ENCODE results near the gene CANT1. TPM values are rescaled to one million over a fixed set of nuclear protein-coding genes. Genes with fewer than 3 reads are reported as not detected.

Gene CANT1
- total and polyA plus RNA-seq, 2 of the 13 experiments (the other 11 are each of a cell fraction or from before 2014, with no cell fraction given), result 34.1 to 42.1 TPM

DNA sequence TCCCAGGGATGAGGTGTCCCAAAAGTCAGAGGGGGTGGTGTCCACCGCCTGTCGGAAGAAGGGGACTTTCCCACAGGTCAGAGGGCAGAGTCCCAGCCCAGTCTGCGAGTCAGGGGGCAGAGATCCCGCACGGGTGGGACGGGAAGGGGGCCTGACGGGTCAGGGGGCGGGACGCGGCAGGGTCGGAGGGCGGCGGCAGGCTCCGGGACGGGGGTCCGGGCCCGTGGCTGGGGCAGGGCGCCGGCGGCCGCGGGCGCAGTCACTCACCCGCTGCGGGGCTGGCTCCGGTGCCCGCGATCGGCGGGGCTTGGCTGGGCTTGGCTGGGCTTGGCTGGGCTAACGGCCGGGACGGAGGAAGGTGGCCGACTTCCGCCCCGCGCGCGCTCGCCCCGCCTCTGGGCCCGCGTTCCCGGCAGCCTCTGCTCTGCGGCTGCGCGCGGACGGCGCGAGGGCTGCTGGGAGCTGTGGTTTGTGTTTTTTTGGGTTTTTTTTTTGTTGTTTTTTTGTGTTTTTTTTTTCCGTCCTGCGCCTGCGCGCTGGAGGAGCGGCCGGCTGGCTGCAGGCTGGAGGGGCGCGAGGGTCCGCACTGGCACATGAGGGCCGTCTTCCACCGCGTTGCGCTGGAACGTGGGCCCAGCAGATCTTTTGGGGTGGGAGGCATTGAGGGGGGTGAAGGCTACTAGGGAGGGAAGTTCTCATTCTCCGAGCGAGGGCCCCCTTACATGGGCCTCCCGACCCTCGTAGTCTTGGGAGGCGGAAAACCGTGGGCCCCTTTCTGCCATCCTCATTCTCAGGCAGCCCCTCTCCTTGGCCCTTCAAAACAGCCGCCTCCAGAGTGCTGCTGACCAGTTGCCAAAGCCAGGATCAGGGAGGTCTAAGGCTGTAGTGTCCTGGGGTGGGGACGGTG, at the start of gene CANT1 (continued):
- TF ChIP-seq, protein P1, sequence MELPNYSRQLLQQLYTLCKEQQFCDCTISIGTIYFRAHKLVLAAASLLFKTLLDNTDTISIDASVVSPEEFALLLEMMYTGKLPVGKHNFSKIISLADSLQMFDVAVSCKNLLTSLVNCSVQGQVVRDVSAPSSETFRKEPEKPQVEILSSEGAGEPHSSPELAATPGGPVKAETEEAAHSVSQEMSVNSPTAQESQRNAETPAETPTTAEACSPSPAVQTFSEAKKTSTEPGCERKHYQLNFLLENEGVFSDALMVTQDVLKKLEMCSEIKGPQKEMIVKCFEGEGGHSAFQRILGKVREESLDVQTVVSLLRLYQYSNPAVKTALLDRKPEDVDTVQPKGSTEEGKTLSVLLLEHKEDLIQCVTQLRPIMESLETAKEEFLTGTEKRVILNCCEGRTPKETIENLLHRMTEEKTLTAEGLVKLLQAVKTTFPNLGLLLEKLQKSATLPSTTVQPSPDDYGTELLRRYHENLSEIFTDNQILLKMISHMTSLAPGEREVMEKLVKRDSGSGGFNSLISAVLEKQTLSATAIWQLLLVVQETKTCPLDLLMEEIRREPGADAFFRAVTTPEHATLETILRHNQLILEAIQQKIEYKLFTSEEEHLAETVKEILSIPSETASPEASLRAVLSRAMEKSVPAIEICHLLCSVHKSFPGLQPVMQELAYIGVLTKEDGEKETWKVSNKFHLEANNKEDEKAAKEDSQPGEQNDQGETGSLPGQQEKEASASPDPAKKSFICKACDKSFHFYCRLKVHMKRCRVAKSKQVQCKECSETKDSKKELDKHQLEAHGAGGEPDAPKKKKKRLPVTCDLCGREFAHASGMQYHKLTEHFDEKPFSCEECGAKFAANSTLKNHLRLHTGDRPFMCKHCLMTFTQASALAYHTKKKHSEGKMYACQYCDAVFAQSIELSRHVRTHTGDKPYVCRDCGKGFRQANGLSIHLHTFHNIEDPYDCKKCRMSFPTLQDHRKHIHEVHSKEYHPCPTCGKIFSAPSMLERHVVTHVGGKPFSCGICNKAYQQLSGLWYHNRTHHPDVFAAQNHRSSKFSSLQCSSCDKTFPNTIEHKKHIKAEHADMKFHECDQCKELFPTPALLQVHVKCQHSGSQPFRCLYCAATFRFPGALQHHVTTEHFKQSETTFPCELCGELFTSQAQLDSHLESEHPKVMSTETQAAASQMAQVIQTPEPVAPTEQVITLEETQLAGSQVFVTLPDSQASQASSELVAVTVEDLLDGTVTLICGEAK (IDR thresholded peaks at IDR 0.05), result no peak
- TF ChIP-seq, protein P1 (CRISPR knock-in tag; IDR thresholded peaks at IDR 0.05), result peak; percentile 53; the same call in 1 of the 2 replicates
- peak; percentile 70; the same call in 1 of the 2 replicates for TF ChIP-seq ZNF773 (CRISPR knock-in tag; IDR thresholded peaks at IDR 0.05; ENCODE audit: borderline replicate concordance)
- TF ChIP-seq ZBTB21 (CRISPR knock-in tag; IDR thresholded peaks at IDR 0.05), result no peak
- TF ChIP-seq SKIL (CRISPR knock-in tag; IDR thresholded peaks at IDR 0.05; ENCODE audit: borderline replicate concordance), result no peak
- TF ChIP-seq ZNF556 (CRISPR knock-in tag; IDR thresholded peaks at IDR 0.05; ENCODE audit: borderline replicate concordance), result no peak
- TF ChIP-seq NFAT5 (CRISPR knock-in tag; IDR thresholded peaks at IDR 0.05), result peak; percentile 37; the same call in 1 of the 2 replicates
